Breast epithelium (tissue), 3 donors: ENCODE data around the gene ERN1.

Source experiments
- CTCF ChIP-seq, 3 donors: fragments of 450-650 bp; IDR thresholded peaks; one replicate each; pipeline ENCODE4 v1.5.1; 2016 to 2017; ENCODE audit warnings: antibody characterized with exemption in 3 of 3, mild to moderate bottlenecking in 3 of 3, moderate library complexity in 3 of 3
- POLR2A ChIP-seq: fragments of 450-650 bp; IDR thresholded peaks from one replicate; pipeline ENCODE4 v1.6.1; 2016; ENCODE audit warnings: antibody characterized with exemption, mild to moderate bottlenecking, moderate library complexity
- POLR2AphosphoS5 ChIP-seq, 3 donors: sonication (generic); formaldehyde crosslinking; IDR thresholded peaks; one replicate each; pipeline ENCODE4 v1.6.1; 2017; ENCODE audit warnings: antibody characterized with exemption in 3 of 3

- TF ChIP-seq POLR2A: no peak
- TF ChIP-seq CTCF (IDR thresholded peaks at IDR 0.05): no peak
- TF ChIP-seq POLR2AphosphoS5 (IDR thresholded peaks at IDR 0.05): no peak
These were observed 133.3 kb downstream of the ERN1 start for GRCh38 chr17:63996430-63997182.
